ENCODE measurements around the gene RNFT2.
A peak's percentile ranks its signal among the peaks of the same experiment; 100 is the strongest.

RNFT2 gene, protein sequence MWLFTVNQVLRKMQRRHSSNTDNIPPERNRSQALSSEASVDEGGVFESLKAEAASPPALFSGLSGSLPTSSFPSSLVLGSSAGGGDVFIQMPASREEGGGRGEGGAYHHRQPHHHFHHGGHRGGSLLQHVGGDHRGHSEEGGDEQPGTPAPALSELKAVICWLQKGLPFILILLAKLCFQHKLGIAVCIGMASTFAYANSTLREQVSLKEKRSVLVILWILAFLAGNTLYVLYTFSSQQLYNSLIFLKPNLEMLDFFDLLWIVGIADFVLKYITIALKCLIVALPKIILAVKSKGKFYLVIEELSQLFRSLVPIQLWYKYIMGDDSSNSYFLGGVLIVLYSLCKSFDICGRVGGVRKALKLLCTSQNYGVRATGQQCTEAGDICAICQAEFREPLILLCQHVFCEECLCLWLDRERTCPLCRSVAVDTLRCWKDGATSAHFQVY

DNA sequence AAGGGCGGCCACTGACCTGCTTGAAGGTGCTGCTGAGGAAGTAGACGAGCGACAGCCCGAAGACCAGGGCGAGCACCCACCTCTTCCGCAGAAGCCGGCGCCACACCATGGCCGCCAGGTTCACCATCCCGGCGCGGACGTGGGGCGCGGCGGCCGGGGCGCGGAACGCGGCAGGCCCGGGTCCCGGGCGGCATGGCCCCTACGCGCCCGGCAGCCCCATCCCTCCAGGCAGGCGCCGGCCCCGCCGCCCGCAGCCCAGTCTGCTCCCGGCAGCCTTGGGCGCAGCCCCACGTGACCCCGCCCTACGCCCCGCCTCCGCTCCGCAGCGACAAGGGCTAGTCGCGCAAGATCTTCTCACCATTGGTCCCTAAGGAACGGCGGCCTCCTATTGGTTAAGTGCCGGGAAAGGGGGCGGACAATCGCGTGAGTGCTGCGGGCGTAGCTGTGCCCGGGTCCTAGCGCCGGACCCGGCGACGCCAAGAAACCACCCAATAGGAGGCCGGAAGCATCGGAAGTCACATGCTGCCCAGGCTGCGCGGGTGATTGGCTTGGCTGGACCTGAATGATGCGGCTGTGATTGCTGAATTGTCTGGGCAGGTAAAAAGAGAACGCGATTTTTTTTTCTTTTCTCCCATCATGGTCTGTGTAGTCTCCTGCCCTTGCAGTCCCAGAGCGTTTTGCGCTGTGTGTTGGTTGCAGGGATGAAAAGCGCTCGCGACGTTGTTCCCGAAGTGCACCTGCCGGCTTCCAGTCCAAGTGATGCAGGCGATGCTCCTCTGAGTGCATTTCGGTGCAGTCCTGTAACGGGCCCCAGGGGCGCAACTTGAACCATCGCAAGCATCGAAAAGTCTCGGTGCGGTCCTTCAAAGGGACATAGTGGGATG lies at the start of gene RNFT2, which contains the start of gene SPRING1:
Gene RNFT2 (plus strand): TSS at position 542 of the 884 bp plus-strand sequence. CDS start 2,183 bp downstream, outside the sequence.
Gene SPRING1 (minus strand): TSS at position 296 of the 884 bp plus-strand sequence. CDS start 169 bp downstream, at position 127.
- peak; percentile 96 to 98 for DNase-seq (ENCODE audit: low read depth in 2 of 2, low spot score in 1 of 2)

- DNase-seq (ENCODE audit: low read depth in 2 of 2, low spot score in 1 of 2), result no peak
Observed at GRCh38 chr12:116689521-116689920, 48.6 kb upstream of the RNFT2 start.

DNA sequence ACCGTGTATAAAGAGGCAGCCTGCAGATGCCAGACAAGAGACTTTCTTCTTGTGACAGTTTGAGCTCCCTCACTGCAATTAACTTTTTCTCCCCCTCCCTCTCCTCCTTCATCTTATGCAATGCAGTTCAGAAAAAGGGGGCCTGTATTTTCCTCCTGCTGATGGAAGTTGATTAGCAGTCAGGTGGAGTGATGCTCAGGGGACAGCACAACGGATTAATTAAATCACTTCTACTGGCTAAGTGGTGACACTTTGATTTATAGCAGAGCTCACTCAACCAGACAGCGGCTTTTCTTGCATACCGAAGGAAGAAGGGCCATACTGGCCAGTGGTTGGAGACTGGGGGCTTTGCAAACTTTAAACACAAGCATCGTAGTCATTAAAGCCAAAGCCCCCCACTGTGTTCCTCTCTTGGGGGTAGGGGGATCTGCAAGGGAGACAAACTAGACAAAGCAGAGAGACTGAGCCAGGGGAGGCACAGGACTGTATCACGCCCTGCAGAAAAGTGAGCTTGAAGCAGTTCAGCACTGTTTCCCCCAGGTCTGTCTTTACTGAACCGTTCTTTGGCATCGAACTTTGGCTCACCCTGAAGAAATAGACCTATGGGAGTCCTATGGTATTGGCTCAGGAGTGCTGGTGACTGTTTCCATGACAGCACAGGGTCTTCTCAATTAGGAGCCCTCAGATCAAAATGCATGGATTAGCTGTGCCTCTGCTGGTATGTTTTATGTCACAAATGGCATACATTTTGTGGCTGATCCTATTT lies 48.0 kb upstream of the RNFT2 start:
- no peak for DNase-seq (ENCODE audit: low read depth in 2 of 2, low spot score in 1 of 2)

GRCh38 chr12:116691205-116691604 lies 46.9 kb upstream of the RNFT2 start:
- no peak for DNase-seq (ENCODE audit: low read depth in 2 of 2, low spot score in 1 of 2)

DNA sequence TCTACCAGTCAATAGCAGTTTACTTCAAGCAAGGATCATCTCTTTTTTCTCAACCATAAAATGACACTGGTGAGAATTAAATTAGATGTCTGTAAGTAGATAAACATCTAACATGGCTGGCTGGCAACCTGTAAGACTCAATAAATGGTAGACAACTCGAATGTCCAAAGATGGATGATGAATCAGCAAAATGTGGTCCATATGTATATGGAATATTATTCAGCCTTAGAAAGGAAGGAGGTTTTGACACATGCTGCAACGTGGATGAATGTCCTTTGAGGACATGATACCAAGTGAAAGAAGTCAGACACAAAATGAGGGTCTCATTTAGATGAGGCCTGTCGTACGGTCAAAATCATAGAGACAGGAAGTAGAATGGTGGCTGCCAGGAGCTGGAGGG lies 46.5 kb upstream of the RNFT2 start:
- no peak for DNase-seq (ENCODE audit: low read depth in 2 of 2, low spot score in 1 of 2)

GRCh38 chr12:116692605-116693004 lies 45.5 kb upstream of the RNFT2 start:
- no peak for DNase-seq (ENCODE audit: low read depth in 2 of 2, low spot score in 1 of 2)

GRCh38 chr12:116693286-116694227 lies 44.6 kb upstream of the RNFT2 start:
- DNase-seq (ENCODE audit: low read depth in 2 of 2, low spot score in 1 of 2), result no peak

- DNase-seq (ENCODE audit: low read depth in 2 of 2, low spot score in 1 of 2), result no peak
Observed at GRCh38 chr12:116694653-116695463, 43.3 kb upstream of the RNFT2 start.

DNA sequence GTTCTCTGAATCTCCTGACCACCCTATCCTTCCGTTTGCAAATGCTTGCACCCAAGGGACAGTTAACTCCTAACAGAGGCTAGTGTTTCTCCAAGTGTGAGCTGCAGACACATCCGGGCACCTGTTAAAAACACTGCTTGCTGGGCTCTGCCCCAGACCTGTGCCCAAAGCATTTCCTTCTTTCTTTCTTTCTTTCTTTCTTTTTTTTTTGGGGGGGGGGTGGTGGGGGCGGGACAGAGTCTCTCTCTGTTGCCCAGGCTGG lies 42.7 kb upstream of the RNFT2 start:
- no peak for DNase-seq (ENCODE audit: low read depth in 2 of 2, low spot score in 1 of 2)

GRCh38 chr12:116697305-116697704 lies 40.8 kb upstream of the RNFT2 start:
- no peak for DNase-seq (ENCODE audit: low read depth in 2 of 2, low spot score in 1 of 2)

- DNase-seq (ENCODE audit: low read depth in 2 of 2, low spot score in 1 of 2), result no peak
Observed at GRCh38 chr12:116697716-116698115, 40.4 kb upstream of the RNFT2 start.

DNA sequence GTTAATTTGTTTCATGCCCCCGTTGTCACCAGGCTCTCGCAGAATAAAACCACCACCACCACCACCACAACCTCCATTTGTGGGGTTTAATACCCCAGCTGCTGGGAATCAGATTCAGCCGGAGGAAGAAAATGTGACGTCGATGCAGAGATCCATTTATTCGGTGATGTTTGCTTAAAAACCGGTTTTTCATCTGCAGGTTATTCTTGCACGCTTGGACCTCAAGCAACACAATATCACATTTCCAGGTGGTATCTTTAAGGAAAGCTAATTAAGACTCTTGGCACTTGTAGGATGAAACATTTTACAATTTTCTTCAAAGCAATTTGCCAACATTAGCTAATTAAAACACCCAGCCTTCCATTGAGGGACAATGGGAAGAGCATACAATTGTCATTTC lies 40.0 kb upstream of the RNFT2 start:
- no peak for DNase-seq (ENCODE audit: low read depth in 2 of 2, low spot score in 1 of 2)

GRCh38 chr12:116698554-116699075 lies 39.5 kb upstream of the RNFT2 start:
- no peak for DNase-seq (ENCODE audit: low read depth in 2 of 2, low spot score in 1 of 2)

DNA sequence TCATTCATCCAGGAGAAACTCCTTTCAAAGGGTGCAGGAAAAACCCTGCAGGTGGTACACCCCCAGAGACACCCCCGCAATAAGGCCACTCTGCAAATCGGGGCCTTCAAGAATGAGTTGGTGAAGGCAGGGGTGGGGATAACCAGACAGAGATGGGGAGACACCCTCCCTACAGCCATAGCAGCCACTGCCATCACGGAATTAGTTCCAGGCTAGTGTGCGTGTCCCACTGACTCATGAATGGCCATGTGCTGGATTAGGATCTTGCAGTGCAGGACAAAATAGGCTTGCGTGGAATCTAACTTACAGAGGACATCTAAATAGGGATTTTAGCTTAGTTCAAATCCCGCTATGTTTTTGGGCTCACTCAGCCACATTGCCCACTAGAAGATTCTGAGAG lies 38.0 kb upstream of the RNFT2 start:
- DNase-seq (ENCODE audit: low read depth in 2 of 2, low spot score in 1 of 2), result no peak

- DNase-seq (ENCODE audit: low read depth in 2 of 2, low spot score in 1 of 2), result no peak
Observed at GRCh38 chr12:116701432-116701831, 36.7 kb upstream of the RNFT2 start.

DNA sequence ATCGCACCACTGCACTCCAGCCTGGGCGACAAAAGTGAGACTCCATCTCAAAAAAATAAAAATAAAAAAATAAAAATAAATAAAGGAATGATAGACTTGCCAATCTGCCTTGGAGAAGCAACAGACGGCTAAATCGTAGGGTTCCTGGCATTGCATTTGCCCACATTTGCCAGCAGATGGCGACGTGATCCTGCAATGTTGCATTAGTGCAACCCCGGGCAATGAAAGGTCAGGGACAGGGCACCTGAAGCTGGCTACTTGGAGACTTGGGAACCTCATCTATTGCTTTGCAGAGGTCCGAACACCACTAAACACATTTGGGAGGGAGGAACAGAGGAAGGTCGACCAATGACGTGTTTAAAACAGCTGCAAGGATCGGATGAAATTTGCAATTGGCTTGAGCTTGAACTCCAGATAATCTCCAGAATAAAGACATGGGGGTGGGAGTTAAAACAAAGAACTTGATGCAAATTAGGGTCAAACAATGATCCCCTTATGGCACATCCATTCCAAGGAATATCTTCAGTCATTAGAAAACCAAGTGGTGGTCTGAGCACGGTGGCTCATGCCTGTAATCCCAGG lies 34.8 kb upstream of the RNFT2 start:
- DNase-seq (ENCODE audit: low read depth in 2 of 2, low spot score in 1 of 2), result peak; percentile 36 to 45

GRCh38 chr12:116707751-116708150 lies 30.4 kb upstream of the RNFT2 start:
- no peak for DNase-seq (ENCODE audit: low read depth in 2 of 2, low spot score in 1 of 2)

DNA sequence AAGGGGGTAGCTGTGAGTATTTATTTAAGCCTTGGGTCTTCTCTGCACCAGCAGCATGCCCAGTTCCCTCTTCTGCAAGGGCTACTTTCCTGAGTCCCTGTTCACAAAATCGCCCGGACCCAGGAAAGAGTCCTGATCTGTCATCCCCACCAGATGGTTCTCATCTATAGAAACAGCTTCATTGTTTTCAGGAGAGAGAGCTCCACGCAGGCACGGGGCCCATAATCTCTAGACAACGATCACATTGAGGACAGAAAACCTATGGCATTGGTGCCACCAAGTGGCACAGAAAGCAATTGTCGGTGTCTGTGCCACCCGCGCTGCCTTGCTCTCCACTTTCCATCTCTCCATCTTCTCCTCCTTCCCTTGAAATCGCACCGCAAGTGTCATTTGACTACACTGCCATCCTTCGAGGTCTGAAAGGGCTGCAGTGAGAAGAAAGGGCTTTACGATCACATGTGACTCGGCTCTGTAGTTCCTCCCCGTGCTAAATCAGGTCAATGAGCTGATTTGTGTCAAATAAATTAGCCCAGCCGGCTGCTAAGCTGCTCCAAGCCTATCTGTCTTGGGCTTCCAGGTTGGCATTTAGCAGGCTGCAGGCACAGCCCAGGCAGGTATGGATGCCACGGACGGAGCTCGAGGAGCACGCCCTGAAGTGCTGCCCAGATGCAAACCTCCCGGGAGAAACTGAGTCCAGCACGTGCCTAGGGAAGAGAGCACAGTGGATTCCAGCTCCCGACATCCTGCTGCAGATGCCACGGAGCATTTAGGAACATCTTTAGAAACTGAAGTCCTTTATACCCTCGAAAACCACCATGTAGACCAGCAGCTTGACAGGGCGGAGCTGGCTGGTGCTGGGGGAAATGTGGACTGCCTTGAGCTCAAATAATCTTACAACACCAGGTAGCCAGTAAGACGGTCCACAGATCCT lies 29.0 kb upstream of the RNFT2 start:
- peak in 1 of 2 donors; percentile 5 for DNase-seq (ENCODE audit: low read depth in 2 of 2, low spot score in 1 of 2)

Measured in stimulated activated CD8-positive, alpha-beta memory T cell treated with anti-CD3 and anti-CD28 coated beads, Interleukin-4, amount 100 ng/mL, for 1 hour (primary cell).